SK-N-SH treated with all-trans-retinoic acid at 6 μM for 48 hours (cell line): ENCODE results near the gene CRADD.

Experiments used
- ATAC-seq: fragments of 200-7000 bp; cut with Tn5 transposase; 3 replicates; pipeline ENCODE4 v1.9.1; 2020; ENCODE audit warnings: mild to moderate bottlenecking, moderate library complexity
- ARNTL ChIP-seq: fragments of 450-650 bp; formaldehyde crosslinking; IDR thresholded peaks from 2 replicates; pipeline ENCODE4 v1.5.0; 2020; ENCODE audit warnings: low read depth, mild to moderate bottlenecking, moderate library complexity, borderline replicate concordance
- CSDC2 ChIP-seq: fragments of 250-450 bp; sonication (Bioruptor Pico); IDR thresholded peaks from 2 replicates; pipeline ENCODE4 v1.5.0; 2020; ENCODE audit warnings: mild to moderate bottlenecking, moderate library complexity
- ESRRG ChIP-seq: fragments of 250-450 bp; sonication (Bioruptor Pico); IDR thresholded peaks from 2 replicates; pipeline ENCODE4 v1.6.1; 2021; ENCODE audit warnings: mild to moderate bottlenecking
- GLIS3 ChIP-seq: fragments of 250-450 bp; sonication (Bioruptor Pico); IDR thresholded peaks from 2 replicates; pipeline ENCODE4 v1.5.0; 2020; ENCODE audit warnings: mild to moderate bottlenecking, moderate library complexity
- ISL1 ChIP-seq: fragments of 250-450 bp; sonication (Bioruptor Pico); IDR thresholded peaks from 2 replicates; pipeline ENCODE4 v2.1.2; 2022; ENCODE audit warnings: mild to moderate bottlenecking, moderate library complexity
- OSR1 ChIP-seq: fragments of 250-450 bp; sonication (Bioruptor Pico); IDR thresholded peaks from 2 replicates; pipeline ENCODE4 v1.8.0; 2022; ENCODE audit warnings: moderate library complexity, mild to moderate bottlenecking, inconsistent platforms
- PPARA ChIP-seq: fragments of 250-450 bp; sonication (Bioruptor Pico); IDR thresholded peaks from 2 replicates; pipeline ENCODE4 v1.5.0; 2020; ENCODE audit warnings: mild to moderate bottlenecking, borderline replicate concordance
- RARB ChIP-seq: fragments of 250-450 bp; sonication (Bioruptor Pico); IDR thresholded peaks from 2 replicates; pipeline ENCODE4 v1.8.0; 2021; ENCODE audit warnings: mild to moderate bottlenecking, moderate library complexity
- SNAI2 ChIP-seq: fragments of 250-450 bp; sonication (Bioruptor Pico); IDR thresholded peaks from 2 replicates; pipeline ENCODE4 v1.5.0; 2020; ENCODE audit warnings: mild to moderate bottlenecking, moderate library complexity
- TCF4 ChIP-seq: fragments of 250-450 bp; sonication (Bioruptor Pico); IDR thresholded peaks from 2 replicates; pipeline ENCODE4 v1.8.0; 2021; ENCODE audit warnings: mild to moderate bottlenecking, moderate library complexity, borderline replicate concordance
- TOX ChIP-seq: fragments of 250-450 bp; sonication (Bioruptor Pico); IDR thresholded peaks from 2 replicates; pipeline ENCODE4 v1.8.0; 2021; ENCODE audit warnings: mild to moderate bottlenecking, moderate library complexity, borderline replicate concordance
- ZC3H10 ChIP-seq: fragments of 250-450 bp; sonication (Bioruptor Pico); IDR thresholded peaks from 2 replicates; pipeline ENCODE4 v1.5.1; 2021; ENCODE audit warnings: mild to moderate bottlenecking, moderate library complexity
- ZFP3 ChIP-seq: fragments of 250-450 bp; sonication (Bioruptor Pico); IDR thresholded peaks from 2 replicates; pipeline ENCODE4 v1.5.0; 2020; ENCODE audit warnings: mild to moderate bottlenecking, moderate library complexity
- ZFP30 ChIP-seq: fragments of 450-650 bp; formaldehyde crosslinking; IDR thresholded peaks from 2 replicates; pipeline ENCODE4 v1.5.0; 2022; ENCODE audit warnings: mild to moderate bottlenecking, moderate library complexity
- ZNF70 ChIP-seq: fragments of 450-650 bp; formaldehyde crosslinking; IDR thresholded peaks from 2 replicates; pipeline ENCODE4 v1.5.0; 2020; ENCODE audit warnings: mild to moderate bottlenecking, moderate library complexity
- ZNF8 ChIP-seq: fragments of 450-650 bp; formaldehyde crosslinking; IDR thresholded peaks from 2 replicates; pipeline ENCODE4 v1.5.0; 2020; ENCODE audit warnings: mild to moderate bottlenecking, moderate library complexity
- TF ChIP-seq, protein P1 (sequence below): fragments of 250-450 bp; sonication (Bioruptor Pico); IDR thresholded peaks from 2 replicates; pipeline ENCODE4 v1.5.0; 2020; ENCODE audit warnings: mild to moderate bottlenecking, moderate library complexity
- TF ChIP-seq, protein P2 (sequence below): fragments of 250-450 bp; sonication (Bioruptor Pico); IDR thresholded peaks from 2 replicates; pipeline ENCODE4 v1.5.1; 2021; ENCODE audit warnings: mild to moderate bottlenecking, moderate library complexity
- TF ChIP-seq, protein P3 (sequence below): fragments of 250-450 bp; sonication (Bioruptor Pico); IDR thresholded peaks from 2 replicates; pipeline ENCODE4 v1.5.1; 2020; ENCODE audit warnings: low read depth, mild to moderate bottlenecking, moderate library complexity

The CRADD gene

DNA sequence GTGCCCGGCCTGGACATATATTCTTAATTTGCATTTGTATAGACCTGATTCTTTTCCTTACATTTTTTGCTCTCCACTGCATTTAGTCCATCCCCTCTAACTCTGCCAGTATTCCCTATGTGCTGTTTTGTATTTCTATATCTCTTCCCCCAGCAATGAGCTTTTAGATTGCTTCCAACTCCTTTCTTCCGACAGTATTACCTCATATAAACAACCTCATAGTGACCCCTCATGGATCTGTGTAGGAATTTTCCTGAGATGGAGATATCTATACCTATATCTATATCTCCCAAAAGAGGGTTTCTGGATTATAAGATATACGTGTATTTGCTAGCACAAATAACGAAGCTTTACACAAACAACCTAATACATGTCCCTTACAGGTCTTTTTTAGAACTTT, 161.9 kb downstream of the CRADD start (continued):
- TF ChIP-seq, protein P1, sequence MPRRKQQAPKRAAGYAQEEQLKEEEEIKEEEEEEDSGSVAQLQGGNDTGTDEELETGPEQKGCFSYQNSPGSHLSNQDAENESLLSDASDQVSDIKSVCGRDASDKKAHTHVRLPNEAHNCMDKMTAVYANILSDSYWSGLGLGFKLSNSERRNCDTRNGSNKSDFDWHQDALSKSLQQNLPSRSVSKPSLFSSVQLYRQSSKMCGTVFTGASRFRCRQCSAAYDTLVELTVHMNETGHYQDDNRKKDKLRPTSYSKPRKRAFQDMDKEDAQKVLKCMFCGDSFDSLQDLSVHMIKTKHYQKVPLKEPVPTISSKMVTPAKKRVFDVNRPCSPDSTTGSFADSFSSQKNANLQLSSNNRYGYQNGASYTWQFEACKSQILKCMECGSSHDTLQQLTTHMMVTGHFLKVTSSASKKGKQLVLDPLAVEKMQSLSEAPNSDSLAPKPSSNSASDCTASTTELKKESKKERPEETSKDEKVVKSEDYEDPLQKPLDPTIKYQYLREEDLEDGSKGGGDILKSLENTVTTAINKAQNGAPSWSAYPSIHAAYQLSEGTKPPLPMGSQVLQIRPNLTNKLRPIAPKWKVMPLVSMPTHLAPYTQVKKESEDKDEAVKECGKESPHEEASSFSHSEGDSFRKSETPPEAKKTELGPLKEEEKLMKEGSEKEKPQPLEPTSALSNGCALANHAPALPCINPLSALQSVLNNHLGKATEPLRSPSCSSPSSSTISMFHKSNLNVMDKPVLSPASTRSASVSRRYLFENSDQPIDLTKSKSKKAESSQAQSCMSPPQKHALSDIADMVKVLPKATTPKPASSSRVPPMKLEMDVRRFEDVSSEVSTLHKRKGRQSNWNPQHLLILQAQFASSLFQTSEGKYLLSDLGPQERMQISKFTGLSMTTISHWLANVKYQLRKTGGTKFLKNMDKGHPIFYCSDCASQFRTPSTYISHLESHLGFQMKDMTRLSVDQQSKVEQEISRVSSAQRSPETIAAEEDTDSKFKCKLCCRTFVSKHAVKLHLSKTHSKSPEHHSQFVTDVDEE (CRISPR knock-in tag): no peak

DNA sequence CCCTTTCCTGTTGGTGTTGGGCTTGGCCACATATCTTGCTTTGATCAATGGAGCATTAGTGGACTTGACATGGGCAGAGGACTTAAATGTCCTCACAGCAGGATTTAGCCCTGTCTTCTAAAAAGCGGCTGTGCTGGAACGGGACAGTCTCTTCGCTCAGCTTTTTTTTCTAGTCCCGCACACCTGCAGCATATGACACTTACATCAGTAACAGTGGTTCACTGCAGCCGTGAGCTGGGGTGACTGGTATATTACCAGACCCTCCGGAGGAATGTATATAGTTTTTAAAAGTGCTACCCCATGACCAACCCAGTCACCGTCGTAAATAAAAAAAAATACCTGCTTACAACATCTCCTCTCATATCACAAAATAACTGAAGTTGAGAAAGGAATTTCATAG, 164.5 kb downstream of the CRADD start:
- no peak for ATAC-seq
- TF ChIP-seq ESRRG (CRISPR knock-in tag) (no peak), TCF4 (no peak), GLIS3 (CRISPR knock-in tag) (no peak), ZFP30 (CRISPR knock-in tag) (no peak), TOX (no peak), PPARA (CRISPR knock-in tag) (no peak), RARB (CRISPR knock-in tag) (no peak), SNAI2 (CRISPR knock-in tag) (no peak), ARNTL (CRISPR knock-in tag) (no peak), ZFP3 (no peak)
- TF ChIP-seq, protein P2, sequence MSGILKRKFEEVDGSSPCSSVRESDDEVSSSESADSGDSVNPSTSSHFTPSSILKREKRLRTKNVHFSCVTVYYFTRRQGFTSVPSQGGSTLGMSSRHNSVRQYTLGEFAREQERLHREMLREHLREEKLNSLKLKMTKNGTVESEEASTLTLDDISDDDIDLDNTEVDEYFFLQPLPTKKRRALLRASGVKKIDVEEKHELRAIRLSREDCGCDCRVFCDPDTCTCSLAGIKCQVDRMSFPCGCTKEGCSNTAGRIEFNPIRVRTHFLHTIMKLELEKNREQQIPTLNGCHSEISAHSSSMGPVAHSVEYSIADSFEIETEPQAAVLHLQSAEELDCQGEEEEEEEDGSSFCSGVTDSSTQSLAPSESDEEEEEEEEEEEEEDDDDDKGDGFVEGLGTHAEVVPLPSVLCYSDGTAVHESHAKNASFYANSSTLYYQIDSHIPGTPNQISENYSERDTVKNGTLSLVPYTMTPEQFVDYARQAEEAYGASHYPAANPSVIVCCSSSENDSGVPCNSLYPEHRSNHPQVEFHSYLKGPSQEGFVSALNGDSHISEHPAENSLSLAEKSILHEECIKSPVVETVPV (CRISPR knock-in tag): no peak

DNA sequence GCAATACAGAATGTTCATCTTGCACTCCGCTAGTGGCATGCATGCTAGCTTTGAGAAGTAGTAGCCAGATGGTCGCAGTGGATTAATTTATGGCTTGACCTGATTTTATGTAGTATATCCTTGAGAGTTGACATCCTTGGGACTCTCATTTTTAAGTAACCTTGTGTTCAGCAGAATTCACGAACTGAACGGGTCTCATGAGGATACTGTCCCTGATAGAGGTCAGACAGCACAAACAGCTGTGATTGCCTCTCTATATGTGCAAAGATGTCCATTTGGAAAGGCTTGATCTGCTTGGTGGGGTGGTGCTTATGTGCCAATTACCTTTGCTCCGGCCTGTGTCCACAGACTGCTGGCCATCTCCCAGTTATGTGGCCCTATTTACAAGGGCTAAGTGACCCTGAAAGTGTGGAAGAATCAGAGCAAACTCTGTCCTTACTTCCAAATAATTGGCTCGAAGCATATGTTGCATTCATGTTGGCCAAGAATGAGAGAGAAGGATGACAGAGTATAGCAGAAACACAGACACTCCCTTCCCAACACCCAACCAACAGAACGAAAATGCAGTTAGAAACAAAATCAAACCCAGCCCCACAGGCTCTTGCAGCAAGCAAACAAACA, 167.1 kb downstream of the CRADD start:
- no peak for ATAC-seq
- TF ChIP-seq, protein P1 (CRISPR knock-in tag): no peak
- no peak for TF ChIP-seq ZNF8 (CRISPR knock-in tag)
- TF ChIP-seq SNAI2 (CRISPR knock-in tag): no peak
- TF ChIP-seq CSDC2 (CRISPR knock-in tag): no peak
- TF ChIP-seq ISL1 (CRISPR knock-in tag): no peak
- no peak for TF ChIP-seq ZC3H10 (CRISPR knock-in tag)

DNA sequence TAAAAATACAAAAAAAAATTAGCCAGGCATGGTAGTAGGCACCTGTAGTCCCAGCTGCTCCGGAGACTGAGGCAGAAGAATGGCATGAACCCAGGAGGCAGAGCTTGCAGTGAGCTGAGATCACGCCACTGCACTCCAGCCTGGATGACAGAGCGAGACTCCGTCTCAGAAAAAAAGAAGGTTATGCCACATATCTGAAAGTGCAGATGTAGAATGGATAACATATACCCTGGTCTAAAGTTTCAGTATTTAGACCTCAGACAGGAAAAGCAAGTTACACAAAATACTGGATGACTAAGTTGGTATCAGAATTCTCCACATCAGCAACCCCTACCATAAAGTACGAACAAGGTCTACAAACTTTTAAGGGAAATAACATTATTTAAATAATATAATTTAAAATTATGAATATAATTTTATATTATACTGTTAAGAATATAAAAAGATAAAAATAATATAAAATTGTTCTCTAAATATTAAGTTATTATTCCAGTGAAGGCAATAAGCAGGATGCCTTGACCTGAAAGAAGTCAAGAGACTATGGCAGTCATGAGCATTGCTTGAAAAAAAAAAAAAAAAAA, 169.9 kb downstream of the CRADD start:
- no peak for ATAC-seq
- TF ChIP-seq TOX (no peak), ZNF70 (CRISPR knock-in tag) (no peak), OSR1 (CRISPR knock-in tag) (no peak), TCF4 (no peak), RARB (CRISPR knock-in tag) (no peak), GLIS3 (CRISPR knock-in tag) (no peak)
- TF ChIP-seq, protein P3, sequence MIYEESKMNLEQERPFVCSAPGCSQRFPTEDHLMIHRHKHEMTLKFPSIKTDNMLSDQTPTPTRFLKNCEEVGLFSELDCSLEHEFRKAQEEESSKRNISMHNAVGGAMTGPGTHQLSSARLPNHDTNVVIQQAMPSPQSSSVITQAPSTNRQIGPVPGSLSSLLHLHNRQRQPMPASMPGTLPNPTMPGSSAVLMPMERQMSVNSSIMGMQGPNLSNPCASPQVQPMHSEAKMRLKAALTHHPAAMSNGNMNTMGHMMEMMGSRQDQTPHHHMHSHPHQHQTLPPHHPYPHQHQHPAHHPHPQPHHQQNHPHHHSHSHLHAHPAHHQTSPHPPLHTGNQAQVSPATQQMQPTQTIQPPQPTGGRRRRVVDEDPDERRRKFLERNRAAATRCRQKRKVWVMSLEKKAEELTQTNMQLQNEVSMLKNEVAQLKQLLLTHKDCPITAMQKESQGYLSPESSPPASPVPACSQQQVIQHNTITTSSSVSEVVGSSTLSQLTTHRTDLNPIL (CRISPR knock-in tag): no peak
